Measurements from ENCODE around the gene FARP1. TPM values are rescaled to one million over a fixed set of nuclear protein-coding genes. Genes with fewer than 3 reads are reported as not detected.

FARP1 gene
- total RNA-seq, 4 donors from 2014 or later, result 13.7 to 38.9 (median 30.2) TPM

- no peak for DNase-seq (ENCODE audit: low spot score)
- no peak for ATAC-seq (ENCODE audit: low FRiP score)
- TF ChIP-seq CTCF (IDR thresholded peaks at IDR 0.05), result no peak
These were observed 31.4 kb downstream of the FARP1 start for GRCh38 chr13:98174307-98174706.

GRCh38 chr13:98175043-98175442, 32.1 kb downstream of the FARP1 start:
- ATAC-seq (ENCODE audit: low FRiP score), result no peak
- DNase-seq (ENCODE audit: low spot score), result no peak

GRCh38 chr13:98175823-98176222, 32.9 kb downstream of the FARP1 start:
- ATAC-seq (ENCODE audit: low FRiP score), result no peak
- no peak for TF ChIP-seq CTCF (IDR thresholded peaks at IDR 0.05)
- no peak for DNase-seq (ENCODE audit: low spot score)

More at GRCh38 chr13:98175043-98175442, 32.1 kb downstream of the FARP1 start:
- TF ChIP-seq CTCF (IDR thresholded peaks at IDR 0.05), result no peak

- DNase-seq (ENCODE audit: low spot score), result no peak
- ATAC-seq (ENCODE audit: low FRiP score), result no peak
- TF ChIP-seq CTCF (IDR thresholded peaks at IDR 0.05), result no peak
These were observed 34.1 kb downstream of the FARP1 start, which contains the start of gene RNF113B for GRCh38 chr13:98176777-98177608. TSS of gene RNF113B (minus strand) at chr13:98177269. CDS start at chr13:98177236, 33 bp downstream.

- no peak for TF ChIP-seq CTCF (IDR thresholded peaks at IDR 0.05)
- DNase-seq (ENCODE audit: low spot score) (no peak), ATAC-seq (ENCODE audit: low FRiP score) (no peak)
These were observed 37.2 kb downstream of the FARP1 start for GRCh38 chr13:98180092-98180491.

- no peak for DNase-seq (ENCODE audit: low spot score)
These were observed 38.4 kb downstream of the FARP1 start for GRCh38 chr13:98181111-98181815.

More at GRCh38 chr13:98181111-98181815, 38.4 kb downstream of the FARP1 start:
- TF ChIP-seq CTCF (IDR thresholded peaks at IDR 0.05), result no peak
- ATAC-seq (ENCODE audit: low FRiP score), result no peak

Measured in omental fat pad (tissue), 4 donors.